ENCODE measurements around the gene PRKCA.

The PRKCA gene

DNA sequence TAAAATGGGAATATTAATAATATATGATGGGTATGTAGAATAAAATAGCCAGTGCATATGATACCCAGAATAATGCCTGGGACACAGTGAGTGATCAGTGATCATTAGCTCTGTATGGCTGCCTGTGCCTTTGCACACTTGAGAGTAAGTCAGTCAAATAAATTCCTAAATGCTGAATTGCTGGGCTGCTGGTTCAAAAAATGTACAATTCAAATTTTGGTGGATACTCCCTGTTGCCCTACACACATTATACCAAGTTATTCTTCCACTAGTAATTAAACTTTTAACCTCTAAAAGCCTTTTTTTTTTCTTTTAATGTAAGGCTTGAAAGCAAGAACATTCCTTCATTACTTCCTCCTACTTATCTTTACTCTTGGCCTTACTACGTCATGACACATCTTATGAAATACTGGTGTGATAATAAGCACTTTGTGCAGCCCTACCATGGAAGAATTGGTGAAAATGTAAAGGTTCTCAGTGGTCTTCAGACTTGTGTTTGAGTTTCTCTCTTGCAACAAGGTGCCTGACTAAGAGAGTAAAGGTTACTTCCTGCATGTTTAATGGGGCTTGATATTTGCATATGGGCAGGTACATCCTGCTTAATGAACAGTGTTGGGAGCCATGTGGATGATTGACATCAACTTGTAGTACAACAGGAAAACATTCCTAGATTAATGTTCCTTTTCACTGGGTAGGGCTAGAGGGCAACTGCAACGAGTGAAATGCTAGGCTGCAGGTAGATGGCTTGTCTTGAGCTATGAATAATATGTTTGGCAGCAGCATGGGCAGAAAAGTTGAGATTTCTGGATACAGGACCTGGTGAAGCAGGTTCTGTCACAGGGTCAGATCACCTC, 84.3 kb downstream of the PRKCA start:
- TF ChIP-seq, protein P1, sequence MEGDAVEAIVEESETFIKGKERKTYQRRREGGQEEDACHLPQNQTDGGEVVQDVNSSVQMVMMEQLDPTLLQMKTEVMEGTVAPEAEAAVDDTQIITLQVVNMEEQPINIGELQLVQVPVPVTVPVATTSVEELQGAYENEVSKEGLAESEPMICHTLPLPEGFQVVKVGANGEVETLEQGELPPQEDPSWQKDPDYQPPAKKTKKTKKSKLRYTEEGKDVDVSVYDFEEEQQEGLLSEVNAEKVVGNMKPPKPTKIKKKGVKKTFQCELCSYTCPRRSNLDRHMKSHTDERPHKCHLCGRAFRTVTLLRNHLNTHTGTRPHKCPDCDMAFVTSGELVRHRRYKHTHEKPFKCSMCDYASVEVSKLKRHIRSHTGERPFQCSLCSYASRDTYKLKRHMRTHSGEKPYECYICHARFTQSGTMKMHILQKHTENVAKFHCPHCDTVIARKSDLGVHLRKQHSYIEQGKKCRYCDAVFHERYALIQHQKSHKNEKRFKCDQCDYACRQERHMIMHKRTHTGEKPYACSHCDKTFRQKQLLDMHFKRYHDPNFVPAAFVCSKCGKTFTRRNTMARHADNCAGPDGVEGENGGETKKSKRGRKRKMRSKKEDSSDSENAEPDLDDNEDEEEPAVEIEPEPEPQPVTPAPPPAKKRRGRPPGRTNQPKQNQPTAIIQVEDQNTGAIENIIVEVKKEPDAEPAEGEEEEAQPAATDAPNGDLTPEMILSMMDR (IDR thresholded peaks at IDR 0.05; ENCODE audit: low read depth, low read length) = no peak
- no peak for DNase-seq (ENCODE audit: extremely low read depth, low read depth)

DNA sequence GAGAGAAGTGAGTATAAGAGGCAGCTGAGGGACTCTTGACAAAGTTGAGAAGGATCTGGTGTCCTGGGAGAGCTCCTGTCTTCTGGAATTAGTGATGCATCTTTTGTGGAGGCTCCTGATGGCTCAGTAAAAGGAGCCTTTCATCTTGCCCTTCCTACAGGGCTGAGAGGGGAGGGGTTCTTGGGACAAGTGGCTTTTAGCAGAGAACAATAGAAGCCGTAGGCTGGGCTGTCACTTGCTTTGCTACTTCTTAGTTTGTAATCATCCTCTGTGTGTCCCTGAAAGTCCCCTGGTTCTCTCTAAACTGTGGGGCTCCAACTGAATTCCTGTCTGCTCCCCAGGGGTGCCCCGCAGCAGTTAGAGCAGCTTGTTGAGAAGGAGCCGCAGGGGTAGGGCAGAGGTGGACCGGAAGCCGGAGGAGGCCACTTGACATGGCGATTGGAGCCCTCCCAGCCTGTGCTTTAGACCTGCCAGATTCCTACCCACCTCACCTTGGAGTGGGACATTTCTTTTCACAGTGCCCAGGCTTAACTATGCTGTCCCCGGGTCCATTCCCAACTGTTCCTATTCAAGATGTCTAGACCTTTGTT, 85.1 kb downstream of the PRKCA start:
- TF ChIP-seq, protein P1 (IDR thresholded peaks at IDR 0.05; ENCODE audit: low read depth, low read length) = no peak
- DNase-seq (ENCODE audit: extremely low read depth, low read depth) = no peak

DNA sequence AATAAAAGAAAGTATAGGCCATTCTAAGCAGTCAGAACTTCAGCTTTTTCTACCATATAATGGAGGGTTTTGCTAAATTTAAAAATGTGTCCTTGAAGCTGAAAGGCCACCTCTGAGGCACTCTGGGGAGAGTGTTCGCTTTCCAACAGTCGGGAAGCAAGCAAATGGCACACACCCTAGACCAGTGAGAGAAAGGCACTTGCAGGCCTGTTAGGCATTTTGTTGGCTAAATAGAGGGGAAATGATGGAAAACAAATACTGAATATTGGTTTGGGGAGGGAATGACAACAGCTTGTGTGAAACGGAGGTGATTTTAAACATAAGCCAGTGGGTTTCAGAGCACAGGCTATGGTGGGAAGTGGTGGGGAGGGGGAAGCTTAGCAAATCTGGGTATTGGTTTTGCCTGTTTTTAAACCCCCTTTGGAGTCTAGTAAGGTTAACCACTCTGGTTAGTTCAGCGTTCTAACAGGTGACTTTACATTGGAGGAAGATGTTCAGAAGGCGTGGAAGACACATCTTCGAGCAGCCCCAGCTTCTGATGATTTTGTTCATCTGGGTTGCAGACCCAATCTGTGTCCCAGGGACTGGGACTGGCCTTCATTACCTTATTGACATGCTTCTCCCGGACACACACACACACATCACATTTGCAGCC, 90.5 kb downstream of the PRKCA start:
- DNase-seq (ENCODE audit: extremely low read depth, low read depth) = no peak
- TF ChIP-seq, protein P1 (IDR thresholded peaks at IDR 0.05; ENCODE audit: low read depth, low read length) = no peak

DNA sequence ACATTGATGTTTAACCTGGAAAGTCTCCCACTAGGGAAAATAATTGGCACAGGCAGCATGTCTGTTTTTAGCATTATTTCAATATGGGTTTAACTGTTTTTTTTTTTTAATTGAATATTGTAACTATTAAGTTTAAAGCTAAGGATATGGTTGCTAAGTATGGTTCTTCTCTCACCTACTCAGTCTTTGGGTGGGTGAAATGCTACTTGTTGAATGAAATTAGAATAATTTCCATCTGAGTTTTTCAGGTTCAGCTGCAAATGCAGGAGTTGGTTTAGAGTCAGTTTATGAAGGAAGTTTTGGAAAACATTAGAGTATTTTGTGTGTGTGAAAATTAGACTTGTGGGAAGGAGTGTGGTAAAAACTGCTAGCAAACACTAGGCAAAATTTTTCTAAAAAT, 93.5 kb downstream of the PRKCA start:
- DNase-seq (ENCODE audit: extremely low read depth, low read depth) = no peak
- TF ChIP-seq, protein P1 (IDR thresholded peaks at IDR 0.05; ENCODE audit: low read depth, low read length) = no peak

DNA sequence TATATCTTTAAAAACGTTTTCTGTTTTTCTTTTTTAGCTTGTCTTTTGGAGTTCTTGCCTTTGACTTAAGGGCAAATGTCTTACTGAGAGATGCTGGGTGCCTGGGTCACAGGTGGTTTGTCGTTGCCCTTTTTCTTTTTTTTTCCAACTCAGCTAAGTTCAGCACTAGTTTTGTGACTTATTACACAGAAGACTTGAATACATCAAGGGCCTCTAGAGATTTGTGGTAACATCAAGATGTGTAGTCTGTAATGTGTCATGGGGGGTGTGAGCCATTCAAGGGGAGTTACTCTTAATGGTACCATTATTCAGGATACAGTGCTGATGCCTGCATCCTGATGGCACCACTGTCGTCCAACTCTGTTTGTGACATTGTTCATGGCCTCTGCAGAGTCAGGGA, 95.1 kb downstream of the PRKCA start:
- DNase-seq (ENCODE audit: extremely low read depth, low read depth) = no peak
- TF ChIP-seq, protein P1 (IDR thresholded peaks at IDR 0.05; ENCODE audit: low read depth, low read length) = no peak

DNA sequence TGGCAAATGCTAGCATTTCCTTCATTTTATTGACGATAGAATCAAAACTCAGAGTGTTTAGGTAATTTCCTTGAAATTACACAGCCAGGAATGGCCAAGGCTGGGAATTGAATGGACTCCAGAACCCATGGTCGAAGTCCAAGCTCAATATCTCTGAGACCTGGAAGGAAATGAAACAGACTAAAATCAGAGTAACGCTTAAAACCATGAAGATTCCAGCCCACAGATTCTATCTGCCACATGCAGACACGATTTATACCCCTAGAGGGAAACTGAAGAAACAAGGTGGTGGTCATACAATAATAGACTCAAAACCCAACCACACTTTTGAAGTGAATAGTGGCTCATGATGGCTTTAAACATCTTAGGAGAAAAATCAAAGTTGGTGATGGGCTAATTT, 95.6 kb downstream of the PRKCA start:
- no peak for DNase-seq (ENCODE audit: extremely low read depth, low read depth)
- TF ChIP-seq, protein P1 (IDR thresholded peaks at IDR 0.05; ENCODE audit: low read depth, low read length) = no peak

DNA sequence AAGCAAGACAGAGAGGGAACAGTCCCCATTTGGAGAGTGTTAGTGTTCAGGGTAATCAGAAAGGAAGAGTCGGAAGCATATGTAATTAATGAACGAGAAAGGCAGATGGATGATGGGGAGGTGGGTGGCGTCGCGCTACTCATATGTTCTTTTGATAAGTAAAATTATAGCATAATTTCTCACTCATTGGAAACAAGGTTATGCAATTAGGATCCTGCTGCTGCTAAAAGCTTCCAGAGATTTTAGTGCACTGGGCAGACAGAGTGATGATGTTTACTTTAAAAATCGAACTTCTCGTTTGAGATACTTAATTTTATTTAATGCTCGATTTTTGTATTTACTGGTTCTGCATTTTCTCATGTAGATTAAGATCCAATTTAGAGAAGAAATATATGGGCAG, 96.2 kb downstream of the PRKCA start:
- no peak for DNase-seq (ENCODE audit: extremely low read depth, low read depth)
- TF ChIP-seq, protein P1 (IDR thresholded peaks at IDR 0.05; ENCODE audit: low read depth, low read length) = no peak

All from AG09319 (cell line).